Neuronal stem cell (in vitro differentiated cells): ENCODE data around the gene DDI1.

Experiments used
- DNase-seq: peaks from one replicate; pipeline ENCODE4 v3.0.0-alpha.2; 2013; ENCODE audit warnings: low spot score
- H2AFZ ChIP-seq: one replicate; pipeline ENCODE4 v1.6.1; 2013; ENCODE audit warnings: mild to moderate bottlenecking, low read length, inconsistent platforms
- H2AK5ac ChIP-seq: 2 replicates; pipeline ENCODE4 v1.6.1; 2013; ENCODE audit warnings: low read depth, mild to moderate bottlenecking, inconsistent platforms, low read length, moderate library complexity, mixed read lengths
- H2BK120ac ChIP-seq: 2 replicates; pipeline ENCODE4 v1.6.1; 2013; ENCODE audit warnings: low read depth, mild to moderate bottlenecking, inconsistent platforms, low read length, moderate library complexity, mixed read lengths
- H2BK12ac ChIP-seq: one replicate; pipeline ENCODE4 v1.6.1; 2013; ENCODE audit warnings: low read length, inconsistent platforms
- H2BK15ac ChIP-seq: 2 replicates; pipeline ENCODE4 v1.6.1; 2013; ENCODE audit warnings: mild to moderate bottlenecking, low read length, inconsistent platforms, mixed read lengths
- H2BK5ac ChIP-seq: one replicate; pipeline ENCODE4 v1.6.1; 2013; ENCODE audit warnings: inconsistent platforms, mild to moderate bottlenecking, low read length, moderate library complexity
- H3K14ac ChIP-seq: one replicate; pipeline ENCODE4 v1.6.1; 2013; ENCODE audit warnings: low read length, inconsistent platforms
- H3K18ac ChIP-seq: 2 replicates; pipeline ENCODE4 v1.6.1; 2013; ENCODE audit warnings: low read length, inconsistent platforms
- H3K23ac ChIP-seq: 2 replicates; pipeline ENCODE4 v1.6.1; 2013; ENCODE audit warnings: low read depth, mild to moderate bottlenecking, mixed read lengths, low read length, inconsistent platforms; ENCODE audit not compliant: poor library complexity
- H3K27ac ChIP-seq: replicated peaks from 3 replicates; pipeline ENCODE4 v1.5.1; 2013; ENCODE audit warnings: low read length, inconsistent platforms
- H3K27me3 ChIP-seq, 3 experiments: 2 replicates each; pipeline ENCODE4 v1.6.1; 2013; ENCODE audit warnings: low read length in 3 of 3, mild to moderate bottlenecking in 2 of 3, inconsistent platforms in 1 of 3, low read depth in 1 of 3, mixed read lengths in 1 of 3, moderate library complexity in 1 of 3; ENCODE audit not compliant: control insufficient read depth in 3 of 3, insufficient read depth in 3 of 3
- H3K36me3 ChIP-seq, 2 donors: replicated peaks in 1 of 2; 2 replicates each; pipeline ENCODE4 v1.6.1; 2013; ENCODE audit warnings: low read length in 2 of 2; ENCODE audit not compliant: control insufficient read depth in 2 of 2, insufficient read depth in 2 of 2
- H3K4ac ChIP-seq: 2 replicates; pipeline ENCODE4 v1.6.1; 2013; ENCODE audit warnings: inconsistent platforms, mild to moderate bottlenecking, low read length, moderate library complexity
- H3K4me1 ChIP-seq, 2 donors: 1 replicate in 1 of 2; 2 replicates in 1 of 2; pipeline ENCODE4 v1.6.1; 2013; ENCODE audit warnings: low read length in 2 of 2, low read depth in 1 of 2; ENCODE audit not compliant: control insufficient read depth in 2 of 2, insufficient read depth in 1 of 2
- H3K4me2 ChIP-seq: one replicate; pipeline ENCODE4 v1.6.1; 2013; ENCODE audit warnings: mild to moderate bottlenecking, low read length, inconsistent platforms; ENCODE audit not compliant: insufficient read depth, poor library complexity, severe bottlenecking
- H3K4me3 ChIP-seq, 2 donors: 2 replicates each; pipeline ENCODE4 v1.5.1; 2013; ENCODE audit warnings: low read length in 2 of 2, mild to moderate bottlenecking in 2 of 2, inconsistent platforms in 1 of 2, moderate library complexity in 1 of 2
- H3K79me1 ChIP-seq: one replicate; pipeline ENCODE4 v1.6.1; 2013; ENCODE audit warnings: low read depth, mild to moderate bottlenecking, inconsistent platforms, low read length, moderate library complexity
- H3K9ac ChIP-seq: one replicate; pipeline ENCODE4 v1.6.1; 2013; ENCODE audit warnings: mild to moderate bottlenecking, low read depth, low read length, inconsistent platforms; ENCODE audit not compliant: poor library complexity
- H3K9me3 ChIP-seq, 2 donors: replicated peaks in 1 of 2; 2 replicates each; pipeline versions ENCODE3 to v1.6.1; 2013; ENCODE audit warnings: low read length in 2 of 2, mild to moderate bottlenecking in 2 of 2, inconsistent platforms in 1 of 2, low read depth in 1 of 2, mixed read lengths in 1 of 2, moderate library complexity in 1 of 2; ENCODE audit not compliant: control insufficient read depth in 2 of 2, insufficient read depth in 1 of 2
- H4K8ac ChIP-seq: one replicate; pipeline ENCODE4 v1.6.1; 2013; ENCODE audit warnings: low read depth, mild to moderate bottlenecking, inconsistent platforms, low read length, moderate library complexity
- H4K91ac ChIP-seq: one replicate; pipeline ENCODE4 v1.6.1; 2013; ENCODE audit warnings: low read length, low read depth, mild to moderate bottlenecking, inconsistent platforms; ENCODE audit not compliant: poor library complexity
- WGBS, 2 donors: extraction: QIAGEN DNeasy Blood & Tissue Kit; methylation state at CpG; one replicate each; pipeline ENCODE4 v1.1.7; 2013; ENCODE audit warnings: missing lambda C conversion rate in 2 of 2, mixed read lengths in 1 of 2; ENCODE audit not compliant: insufficient read length in 2 of 2, insufficient replicate concordance in 1 of 2; ENCODE audit errors: extremely low coverage in 2 of 2; 5-methylcytosine and 5-hydroxymethylcytosine counted together

Gene DDI1

GRCh38 chr11:104064034-104064630, 27.7 kb downstream of the DDI1 start:
- H2AK5ac ChIP-seq = no peak overlapping the region

GRCh38 chr11:104067534-104067933, 31.1 kb downstream of the DDI1 start:
- Histone ChIP-seq H2AK5ac (no peak overlapping the region), H3K4me3 (no peak overlapping the region), H2BK120ac (no peak overlapping the region), H3K4me2 (no peak overlapping the region), H4K8ac (no peak overlapping the region), H3K9me3 (no peaks in the 10 kb centered on the region), H3K4me1 (no peaks in the 10 kb centered on the region), H3K14ac (no peak overlapping the region), H3K36me3 (no peaks in the 10 kb centered on the region), H3K9ac (no peak overlapping the region), H2BK12ac (no peak overlapping the region), H2AFZ (no peak overlapping the region), H3K4ac (no peak overlapping the region), H3K79me1 (no peaks in the 10 kb centered on the region), H4K91ac (no peak overlapping the region), H2BK5ac (no peak overlapping the region), H3K18ac (no peak overlapping the region), H3K23ac (no peak overlapping the region), H3K27ac (no peak overlapping the region), H3K27me3 (no peaks in the 10 kb centered on the region), H2BK15ac (no peak overlapping the region)
- no peak for DNase-seq
- no CpG with 5 or more reads among the region's 1 CpG for WGBS, 2 donors

More at GRCh38 chr11:104064034-104064630, 27.7 kb downstream of the DDI1 start:
- H3K9ac ChIP-seq = no peak overlapping the region
- no peaks in the 10 kb centered on the region for H3K9me3 ChIP-seq
- no peak overlapping the region for H3K14ac ChIP-seq
- H4K8ac ChIP-seq = no peak overlapping the region
- H3K4me2 ChIP-seq = no peak overlapping the region
- no peak overlapping the region for H3K4ac ChIP-seq
- no peaks in the 10 kb centered on the region for H3K27me3 ChIP-seq
- no peak overlapping the region for H4K91ac ChIP-seq
- no peak overlapping the region for H2BK120ac ChIP-seq
- no peak overlapping the region for H2BK5ac ChIP-seq
- no peak overlapping the region for H3K27ac ChIP-seq
- H3K4me3 ChIP-seq = no peak overlapping the region
- H2BK15ac ChIP-seq = no peak overlapping the region
- H3K4me1 ChIP-seq = peaks cover 0 to 1% of the 10 kb centered on the region in 2 donors
- H3K36me3 ChIP-seq = no peaks in the 10 kb centered on the region
- no peak for DNase-seq
- H3K23ac ChIP-seq = no peak overlapping the region
- no peak overlapping the region for H3K18ac ChIP-seq
- WGBS, 2 donors = no CpG with 5 or more reads among the region's 5 CpGs
- no peak overlapping the region for H2AFZ ChIP-seq
- H3K79me1 ChIP-seq = no peaks in the 10 kb centered on the region
- H2BK12ac ChIP-seq = no peak overlapping the region

- no peak overlapping the region for H3K23ac ChIP-seq
- no peak overlapping the region for H4K91ac ChIP-seq
- no peaks in the 10 kb centered on the region for H3K79me1 ChIP-seq
- WGBS, 2 donors = no CpG with 5 or more reads among the region's 3 CpGs
- no peak overlapping the region for H3K18ac ChIP-seq
- no peak overlapping the region for H2AFZ ChIP-seq
- H3K14ac ChIP-seq = no peak overlapping the region
- H2BK12ac ChIP-seq = no peak overlapping the region
- no peaks in the 10 kb centered on the region for H3K4me1 ChIP-seq
- H3K4me3 ChIP-seq = no peak overlapping the region
- no peaks in the 10 kb centered on the region for H3K27me3 ChIP-seq
- no peaks in the 10 kb centered on the region for H3K36me3 ChIP-seq
- no peak overlapping the region for H3K27ac ChIP-seq
- no peak for DNase-seq
- H2BK5ac ChIP-seq = no peak overlapping the region
- H4K8ac ChIP-seq = no peak overlapping the region
- H3K4me2 ChIP-seq = no peak overlapping the region
- H2AK5ac ChIP-seq = no peak overlapping the region
- no peak overlapping the region for H3K9ac ChIP-seq
- no peaks in the 10 kb centered on the region for H3K9me3 ChIP-seq
- no peak overlapping the region for H2BK15ac ChIP-seq
- no peak overlapping the region for H3K4ac ChIP-seq
- no peak overlapping the region for H2BK120ac ChIP-seq
Measured at GRCh38 chr11:104073950-104074705, 37.7 kb downstream of the DDI1 start.

- Histone ChIP-seq H3K4me1 (no peaks in the 10 kb centered on the region), H2BK5ac (no peak overlapping the region), H3K23ac (no peak overlapping the region), H2BK15ac (no peak overlapping the region), H3K14ac (no peak overlapping the region), H3K4me3 (no peak overlapping the region), H3K79me1 (no peaks in the 10 kb centered on the region), H3K27ac (no peak overlapping the region), H3K9me3 (no peaks in the 10 kb centered on the region), H4K8ac (no peak overlapping the region), H4K91ac (no peak overlapping the region), H2BK120ac (no peak overlapping the region), H2AK5ac (no peak overlapping the region), H2AFZ (no peak overlapping the region), H3K9ac (no peak overlapping the region), H3K4me2 (no peak overlapping the region), H3K27me3 (no peaks in the 10 kb centered on the region), H2BK12ac (no peak overlapping the region), H3K4ac (no peak overlapping the region), H3K36me3 (no peaks in the 10 kb centered on the region), H3K18ac (no peak overlapping the region)
- DNase-seq = no peak
Measured at GRCh38 chr11:104075091-104075490, 38.7 kb downstream of the DDI1 start.
